Body of pancreas (tissue), 4 donors: ENCODE results near the gene PDE7B.

Source experiments
- POLR2A ChIP-seq, 3 donors: fragments of 450-650 bp; IDR thresholded peaks; one replicate each; pipeline ENCODE4 v1.6.1; 2016; ENCODE audit warnings: antibody characterized with exemption in 3 of 3, mild to moderate bottlenecking in 2 of 3
- TF ChIP-seq, protein P1 (sequence below), 7 experiments: fragments of 450-650 bp in 4 of 7; fragments of 200-600 bp in 3 of 7; sonication (generic) in 3 of 7; IDR thresholded peaks; one replicate each; pipeline ENCODE4 v1.5.1; 2016 to 2019; ENCODE audit warnings: antibody characterized with exemption in 7 of 7

DNA sequence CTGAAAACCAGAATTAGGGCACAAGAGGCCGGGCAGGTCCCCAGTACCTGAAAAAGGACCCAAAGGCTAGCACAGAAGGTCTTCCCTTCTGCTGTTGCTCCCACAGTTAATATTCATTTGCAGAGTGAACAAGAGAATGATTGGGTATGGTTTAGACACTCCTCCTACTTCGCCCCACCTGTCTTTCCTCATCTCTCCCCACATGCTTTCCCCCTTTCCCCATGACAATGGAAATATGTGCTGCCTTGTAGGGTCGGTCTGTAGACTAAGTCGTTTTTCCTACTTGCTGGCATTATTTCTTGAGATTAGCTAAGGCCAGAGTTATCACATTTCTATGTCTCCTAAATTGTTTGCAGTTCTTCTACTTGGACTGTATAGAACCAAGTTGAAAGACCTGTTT lies 181.9 kb downstream of the PDE7B start:
- TF ChIP-seq, protein P1, sequence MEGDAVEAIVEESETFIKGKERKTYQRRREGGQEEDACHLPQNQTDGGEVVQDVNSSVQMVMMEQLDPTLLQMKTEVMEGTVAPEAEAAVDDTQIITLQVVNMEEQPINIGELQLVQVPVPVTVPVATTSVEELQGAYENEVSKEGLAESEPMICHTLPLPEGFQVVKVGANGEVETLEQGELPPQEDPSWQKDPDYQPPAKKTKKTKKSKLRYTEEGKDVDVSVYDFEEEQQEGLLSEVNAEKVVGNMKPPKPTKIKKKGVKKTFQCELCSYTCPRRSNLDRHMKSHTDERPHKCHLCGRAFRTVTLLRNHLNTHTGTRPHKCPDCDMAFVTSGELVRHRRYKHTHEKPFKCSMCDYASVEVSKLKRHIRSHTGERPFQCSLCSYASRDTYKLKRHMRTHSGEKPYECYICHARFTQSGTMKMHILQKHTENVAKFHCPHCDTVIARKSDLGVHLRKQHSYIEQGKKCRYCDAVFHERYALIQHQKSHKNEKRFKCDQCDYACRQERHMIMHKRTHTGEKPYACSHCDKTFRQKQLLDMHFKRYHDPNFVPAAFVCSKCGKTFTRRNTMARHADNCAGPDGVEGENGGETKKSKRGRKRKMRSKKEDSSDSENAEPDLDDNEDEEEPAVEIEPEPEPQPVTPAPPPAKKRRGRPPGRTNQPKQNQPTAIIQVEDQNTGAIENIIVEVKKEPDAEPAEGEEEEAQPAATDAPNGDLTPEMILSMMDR (IDR thresholded peaks at IDR 0.05): no peak
- no peak for TF ChIP-seq POLR2A (IDR thresholded peaks at IDR 0.05)
